GM12892 (cell line): ENCODE data around the gene SORCS3.

Experiments used
- POLR2A ChIP-seq: IDR thresholded peaks from 2 replicates; pipeline ENCODE4 v1.6.1; 2011; ENCODE audit warnings: low read depth, low read length, control low read depth
- POLR2AphosphoS5 ChIP-seq: IDR thresholded peaks from 2 replicates; pipeline ENCODE4 v1.6.1; 2011; ENCODE audit warnings: low read depth, low read length, control low read depth
- TAF1 ChIP-seq: IDR thresholded peaks from 2 replicates; pipeline ENCODE4 v1.6.1; 2011; ENCODE audit warnings: low read depth, mild to moderate bottlenecking, control low read depth, low read length, borderline replicate concordance

GRCh38 chr10:104988686-104989085 is 347.6 kb downstream of the SORCS3 start:
- TF ChIP-seq POLR2A (no peak), POLR2AphosphoS5 (no peak), TAF1 (no peak)
